HuH-7 (cell line): ENCODE results near the gene VSTM2L.

Source experiments
- DNase-seq: peaks from one replicate; pipeline ENCODE4 v3.0.0; 2011; ENCODE audit warnings: low spot score

VSTM2L gene

DNA sequence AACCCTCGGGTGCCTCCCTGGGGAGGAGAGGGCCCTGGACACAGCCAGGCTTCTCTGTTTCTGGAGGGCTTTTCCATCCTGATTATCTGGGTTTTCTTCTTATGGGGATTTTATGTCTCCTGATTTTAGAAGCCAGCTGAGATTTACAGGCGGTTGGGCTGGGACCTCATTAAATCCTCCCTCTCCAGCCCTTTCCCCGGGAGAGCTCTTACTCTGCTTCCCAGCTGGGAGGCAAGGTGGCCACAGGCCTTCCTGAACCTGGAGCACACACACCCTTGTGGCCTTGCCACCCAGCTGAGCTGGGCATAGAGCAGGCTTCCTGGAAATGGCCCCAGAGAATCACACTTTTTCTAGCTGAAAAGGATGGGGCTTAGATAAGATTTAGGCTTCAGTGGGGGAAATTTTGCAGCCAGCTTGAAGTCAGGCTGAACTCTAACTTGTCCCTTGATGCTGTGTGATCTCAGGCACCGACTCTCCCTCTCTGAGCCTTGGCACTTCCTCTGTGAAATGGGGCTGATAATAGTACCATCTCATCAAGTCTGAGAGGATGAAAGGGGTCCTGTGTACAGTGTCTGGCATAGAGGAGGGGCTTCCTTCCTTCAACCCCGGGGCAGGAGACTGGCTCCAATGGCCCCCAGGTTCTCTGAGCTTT, 16.6 kb downstream of the VSTM2L start:
- DNase-seq: no peak

DNA sequence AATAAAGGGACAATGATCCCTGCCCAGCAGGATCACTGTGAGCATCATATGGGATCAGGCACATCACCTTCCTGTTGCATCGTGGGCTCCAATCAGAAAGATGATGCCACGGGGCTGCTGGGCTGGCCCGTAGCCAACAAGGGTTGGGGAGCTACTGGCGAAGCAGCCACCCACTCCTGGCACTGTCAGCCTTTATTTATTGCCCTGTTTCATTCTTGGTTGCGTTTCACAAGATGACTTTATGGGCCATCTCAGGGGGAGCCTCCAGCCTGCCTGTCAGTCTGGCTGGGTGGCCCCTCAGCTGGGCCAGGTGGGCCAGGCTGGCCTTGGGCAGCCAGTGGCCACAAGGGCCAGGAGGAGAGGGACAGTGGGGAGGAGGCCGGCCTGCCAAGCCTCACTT, 17.3 kb downstream of the VSTM2L start:
- no peak for DNase-seq

DNA sequence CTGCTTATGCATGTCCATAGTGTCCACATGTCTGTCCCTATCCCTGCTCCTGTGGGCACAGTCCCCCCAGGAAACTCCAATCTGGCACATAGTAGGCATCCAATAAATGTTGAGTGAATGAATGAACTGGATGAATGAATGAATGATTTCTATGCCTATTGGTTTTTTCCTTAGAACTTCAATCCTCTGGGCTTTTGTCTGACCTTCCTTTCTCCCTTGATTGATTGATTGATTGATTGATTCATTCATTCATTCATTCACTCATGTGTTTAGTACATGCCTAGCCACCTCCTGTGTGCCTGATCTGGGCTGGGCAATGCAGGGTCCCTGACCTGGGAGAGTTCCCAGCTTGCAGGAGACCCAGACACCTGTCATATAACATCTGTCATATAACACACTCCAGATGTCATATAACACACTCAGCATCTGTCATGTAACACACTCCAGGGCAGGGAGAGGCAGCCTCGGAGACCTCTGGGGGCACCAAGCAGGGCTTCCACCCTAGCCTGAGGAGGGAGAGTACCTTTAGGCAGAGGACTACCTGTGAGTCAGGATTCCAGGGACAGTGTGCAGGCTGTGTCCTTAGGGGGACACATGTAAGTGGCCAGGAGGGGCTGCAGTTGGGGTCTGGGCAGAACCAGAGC, 17.9 kb downstream of the VSTM2L start:
- no peak for DNase-seq

DNA sequence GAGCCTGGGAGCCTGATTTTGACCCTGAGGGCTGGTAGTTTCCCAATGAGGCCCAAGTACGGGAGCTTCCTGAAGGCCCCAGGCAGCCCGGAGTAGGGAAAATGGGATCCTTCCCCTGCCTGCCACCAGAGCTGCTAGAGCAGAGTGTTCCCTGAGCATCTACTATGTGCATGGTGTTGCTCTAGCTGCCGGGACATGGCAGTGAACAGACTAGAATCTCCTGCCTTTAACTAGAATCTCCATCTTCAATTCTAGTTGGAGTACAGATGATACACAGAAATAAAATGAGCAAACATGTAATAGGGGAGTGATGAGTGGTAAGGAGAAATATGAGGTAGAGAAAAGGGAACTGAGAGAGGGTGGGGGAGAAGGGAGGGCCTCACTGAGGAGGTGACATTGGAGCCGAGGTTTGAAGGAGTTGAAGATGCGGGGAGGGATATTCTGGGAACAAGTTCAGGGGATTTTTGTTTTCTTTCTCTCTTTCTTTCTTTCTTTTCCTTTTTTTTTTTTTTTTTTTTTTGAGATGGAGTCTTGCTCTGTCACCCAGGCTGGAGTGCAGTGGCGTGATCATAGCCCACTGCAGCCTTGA, 18.5 kb downstream of the VSTM2L start:
- no peak for DNase-seq

DNA sequence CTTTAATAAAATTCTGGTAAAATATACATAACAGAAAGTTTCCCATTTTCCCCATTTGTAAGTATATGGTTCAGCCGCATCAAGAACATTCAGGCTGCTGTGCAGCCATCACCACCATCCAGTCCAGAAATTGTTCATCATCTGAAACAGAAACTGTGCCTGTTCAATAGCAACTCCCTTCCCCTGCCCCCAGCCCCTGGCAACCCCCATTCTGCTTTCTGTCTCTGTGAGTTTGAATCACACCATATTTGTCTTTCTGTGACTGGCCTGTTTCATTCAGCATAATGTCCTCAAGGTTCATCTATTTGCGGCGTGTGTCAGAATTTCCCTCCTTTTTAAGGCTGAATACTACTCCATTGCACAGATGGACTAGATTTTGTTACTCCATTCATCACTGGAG, 19.1 kb downstream of the VSTM2L start:
- DNase-seq: no peak

DNA sequence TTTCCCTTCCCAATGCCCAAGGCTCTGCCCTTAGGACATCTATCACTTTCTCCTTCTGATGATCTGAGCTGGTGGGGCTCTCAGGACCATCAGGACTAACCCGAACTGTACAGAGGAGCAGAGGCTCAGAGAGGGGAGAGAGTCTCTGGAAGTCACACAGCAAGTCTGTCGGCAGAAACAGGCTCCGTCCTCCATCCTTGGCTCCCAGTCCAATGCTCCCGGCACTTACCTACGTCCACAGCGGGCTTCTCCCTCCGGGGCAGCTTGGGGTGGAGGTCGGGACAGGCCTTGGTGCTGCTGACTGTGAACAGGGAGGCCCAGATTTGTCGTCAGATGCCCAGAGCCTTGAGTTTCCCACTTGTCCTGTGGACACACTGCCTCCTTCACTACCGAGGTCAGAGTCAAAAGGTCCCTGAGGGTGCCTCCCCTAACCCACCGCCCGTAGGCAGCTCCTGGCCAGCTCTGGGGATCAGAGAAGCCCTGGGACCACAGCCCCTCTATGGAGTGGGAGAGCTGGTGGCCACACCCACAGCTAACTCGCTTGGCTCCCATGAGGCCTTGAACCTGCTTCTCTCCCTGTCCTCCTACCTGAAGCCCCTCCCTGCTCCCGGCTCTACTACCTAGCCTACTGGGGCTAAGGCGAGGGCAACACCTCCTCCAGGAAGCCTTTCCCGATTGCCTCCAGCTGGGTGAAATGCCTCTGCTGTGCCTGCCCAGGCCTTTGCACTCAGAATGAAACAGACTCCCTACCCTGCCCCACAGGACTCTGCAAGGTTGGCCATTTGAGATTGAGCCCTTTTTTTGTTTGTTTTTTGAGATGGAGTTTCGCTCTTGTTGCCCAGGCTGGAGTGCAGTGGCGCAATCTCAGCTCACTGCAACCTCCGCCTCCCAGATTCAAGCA, 22.6 kb downstream of the VSTM2L start:
- DNase-seq: no peak

DNA sequence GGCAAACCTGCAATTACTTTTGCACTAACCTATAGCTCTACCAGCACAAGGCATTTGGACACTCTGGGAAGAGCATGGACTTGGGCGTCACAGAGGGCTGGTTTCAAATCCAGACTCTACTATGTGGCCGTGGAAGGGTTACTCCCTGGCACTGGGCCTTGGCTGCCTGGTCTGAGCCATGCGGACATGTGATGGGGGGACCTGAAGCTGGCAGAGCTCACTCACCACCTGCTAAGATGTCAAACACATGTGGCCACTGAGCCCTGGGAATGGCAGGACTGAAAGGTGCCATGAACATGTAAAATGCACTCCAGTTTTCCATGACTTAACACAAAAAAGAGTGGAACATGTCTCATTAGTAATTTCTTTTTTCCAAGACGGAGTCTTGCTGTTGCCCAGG, 23.7 kb downstream of the VSTM2L start:
- DNase-seq: no peak

DNA sequence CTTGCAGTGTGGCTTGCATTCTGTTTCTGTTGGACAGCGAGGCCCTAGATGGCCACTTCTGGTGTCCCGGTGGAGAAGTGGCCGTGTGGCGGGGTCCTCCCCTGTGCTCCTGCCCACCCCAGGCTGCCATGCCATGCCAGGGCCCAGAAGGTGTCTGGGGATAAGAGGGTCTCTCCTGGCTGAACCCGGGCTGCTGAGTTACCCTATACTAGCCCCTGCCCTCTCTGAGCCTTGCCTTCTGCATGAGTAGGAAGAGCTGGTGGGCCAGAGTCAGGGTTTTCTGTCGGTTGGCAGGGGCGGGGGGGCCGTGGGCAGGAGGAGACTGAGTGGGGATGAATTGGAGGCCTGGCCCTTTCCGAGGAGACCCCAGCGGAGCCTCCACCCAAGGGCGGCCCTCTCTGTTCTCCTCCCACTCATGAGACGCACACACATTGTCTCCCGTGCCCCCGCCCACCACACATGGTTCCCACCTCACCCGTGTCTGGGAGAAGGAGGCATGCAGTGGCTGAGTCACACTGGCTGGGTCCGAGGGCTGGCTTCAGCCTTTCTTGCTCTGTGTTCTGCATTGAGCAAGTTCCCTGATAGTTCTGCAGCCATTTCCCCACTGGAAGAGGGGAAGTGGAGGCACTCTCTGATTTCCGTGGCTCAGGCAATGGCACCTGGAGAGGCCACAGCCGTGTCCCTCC, 24.6 kb downstream of the VSTM2L start:
- DNase-seq: no peak

DNA sequence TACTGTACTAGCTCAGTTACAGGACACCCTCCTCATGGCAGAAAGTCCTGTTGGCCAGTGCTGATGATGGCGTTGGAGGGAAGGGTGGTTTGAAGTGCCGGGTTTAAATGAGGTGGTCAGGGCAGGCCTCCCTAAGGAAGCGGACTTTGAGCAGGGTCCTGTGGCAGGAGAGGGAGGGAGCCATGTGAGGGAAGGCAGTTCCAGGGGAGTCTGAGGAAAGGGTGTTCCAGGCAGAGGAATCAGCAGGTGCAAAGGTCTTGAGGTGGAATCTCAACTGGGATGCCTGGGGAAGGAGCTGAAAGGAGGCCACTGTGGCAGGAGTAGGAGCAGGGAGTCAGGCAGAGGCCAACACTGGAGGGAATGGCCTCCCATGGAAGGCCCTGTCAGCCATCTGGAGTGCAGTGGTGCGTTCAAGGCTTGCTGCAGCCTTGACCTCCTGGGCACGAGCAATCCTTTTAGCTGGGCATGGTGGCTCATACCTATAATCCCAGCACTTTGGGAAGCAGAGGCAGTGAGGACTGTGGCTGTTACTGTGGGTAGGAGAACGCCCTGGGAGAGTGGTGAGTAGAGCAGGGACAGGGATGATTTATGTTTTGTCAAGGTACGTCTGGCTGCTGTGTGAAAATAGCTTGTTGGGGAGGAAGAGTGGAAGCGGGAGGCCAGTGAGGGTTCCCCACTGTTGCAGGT, 26.2 kb downstream of the VSTM2L start:
- no peak for DNase-seq

DNA sequence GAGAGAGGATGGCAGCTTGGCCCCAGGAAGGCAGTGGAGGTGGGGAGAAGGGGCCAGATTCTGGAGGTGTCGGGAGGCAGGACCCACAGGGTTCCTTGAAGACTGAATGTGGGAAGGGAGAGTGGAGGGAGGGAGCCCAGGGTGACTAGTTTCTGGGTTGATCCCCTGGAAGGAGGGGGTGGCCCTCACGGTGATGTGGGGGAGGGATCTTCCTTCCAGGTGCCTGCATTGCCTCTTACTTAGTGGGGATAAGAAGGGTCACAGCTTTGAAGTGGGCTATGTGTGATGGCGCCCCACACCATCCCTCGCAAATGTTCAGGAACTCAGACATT, 26.7 kb downstream of the VSTM2L start:
- DNase-seq: no peak

DNA sequence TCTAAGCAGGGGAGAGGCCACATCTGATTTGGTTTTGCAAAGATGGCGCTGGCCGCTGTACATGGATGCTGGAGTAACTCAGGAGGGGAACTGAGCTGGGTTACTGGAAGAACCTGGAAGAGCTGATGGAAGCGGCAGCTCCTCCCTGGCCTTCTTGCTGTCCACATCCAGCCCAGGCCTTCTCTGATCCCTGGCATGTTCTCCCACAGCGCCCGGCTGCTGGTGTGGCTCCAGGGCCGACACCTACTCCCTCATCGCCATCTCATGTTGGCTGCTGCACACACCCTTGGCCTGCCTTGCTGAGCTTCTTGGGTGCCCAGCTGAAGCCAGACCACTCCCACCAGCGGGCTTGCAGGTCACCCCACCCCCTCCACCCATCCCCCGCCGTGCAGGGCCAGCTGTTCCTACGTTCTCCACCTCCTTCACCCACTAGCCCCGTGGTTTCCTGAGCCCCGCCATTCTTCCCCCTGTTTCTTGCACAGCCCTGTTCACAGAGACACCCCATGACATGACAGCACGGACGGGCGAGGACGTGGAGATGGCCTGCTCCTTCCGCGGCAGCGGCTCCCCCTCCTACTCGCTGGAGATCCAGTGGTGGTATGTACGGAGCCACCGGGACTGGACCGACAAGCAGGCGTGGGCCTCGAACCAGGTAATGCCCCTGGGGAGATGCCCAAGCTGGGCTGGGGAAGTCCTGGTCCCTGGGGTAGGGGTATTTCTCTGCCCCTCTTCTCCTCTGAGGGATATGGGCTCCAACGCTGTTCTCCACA, 28.4 kb downstream of the VSTM2L start:
- DNase-seq: no peak

DNA sequence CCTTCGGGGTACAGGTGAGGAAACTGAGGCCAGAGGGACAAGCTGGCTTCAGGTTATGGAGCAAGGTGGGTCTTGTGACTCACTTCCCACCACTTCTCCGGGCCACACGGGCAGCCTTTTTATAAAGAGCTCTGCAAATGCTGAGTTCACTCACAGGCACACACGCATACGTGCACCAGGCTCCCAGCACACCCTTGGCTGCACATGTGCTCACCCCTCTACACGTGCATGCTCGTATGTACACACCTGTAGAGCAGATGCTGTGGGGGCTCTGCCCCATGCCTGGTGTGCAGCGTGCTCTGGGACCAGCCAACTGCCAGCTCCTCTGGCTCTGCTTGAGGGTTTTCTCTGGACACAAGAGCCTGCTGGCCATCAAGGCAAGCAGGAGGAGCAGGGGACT, 29.1 kb downstream of the VSTM2L start:
- no peak for DNase-seq

DNA sequence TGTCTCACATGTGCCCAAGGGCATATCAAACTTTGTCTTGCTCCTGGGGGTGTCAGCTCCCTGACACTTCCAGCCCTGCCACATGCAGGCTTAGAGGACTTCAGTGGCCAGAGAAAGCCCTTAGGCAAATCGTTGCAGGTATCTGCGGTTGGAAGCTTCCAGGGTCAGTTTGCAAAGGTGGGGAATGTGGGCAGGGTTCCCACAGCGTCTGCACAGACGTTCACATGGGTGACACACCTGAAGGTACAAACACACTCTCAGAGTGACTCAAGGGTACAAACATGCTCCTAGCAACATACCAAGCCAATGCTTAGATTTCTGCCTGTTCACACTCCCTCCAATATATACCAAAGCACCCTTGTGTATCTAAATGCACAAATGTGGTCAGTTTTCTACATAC, 30.0 kb downstream of the VSTM2L start:
- DNase-seq: no peak

DNA sequence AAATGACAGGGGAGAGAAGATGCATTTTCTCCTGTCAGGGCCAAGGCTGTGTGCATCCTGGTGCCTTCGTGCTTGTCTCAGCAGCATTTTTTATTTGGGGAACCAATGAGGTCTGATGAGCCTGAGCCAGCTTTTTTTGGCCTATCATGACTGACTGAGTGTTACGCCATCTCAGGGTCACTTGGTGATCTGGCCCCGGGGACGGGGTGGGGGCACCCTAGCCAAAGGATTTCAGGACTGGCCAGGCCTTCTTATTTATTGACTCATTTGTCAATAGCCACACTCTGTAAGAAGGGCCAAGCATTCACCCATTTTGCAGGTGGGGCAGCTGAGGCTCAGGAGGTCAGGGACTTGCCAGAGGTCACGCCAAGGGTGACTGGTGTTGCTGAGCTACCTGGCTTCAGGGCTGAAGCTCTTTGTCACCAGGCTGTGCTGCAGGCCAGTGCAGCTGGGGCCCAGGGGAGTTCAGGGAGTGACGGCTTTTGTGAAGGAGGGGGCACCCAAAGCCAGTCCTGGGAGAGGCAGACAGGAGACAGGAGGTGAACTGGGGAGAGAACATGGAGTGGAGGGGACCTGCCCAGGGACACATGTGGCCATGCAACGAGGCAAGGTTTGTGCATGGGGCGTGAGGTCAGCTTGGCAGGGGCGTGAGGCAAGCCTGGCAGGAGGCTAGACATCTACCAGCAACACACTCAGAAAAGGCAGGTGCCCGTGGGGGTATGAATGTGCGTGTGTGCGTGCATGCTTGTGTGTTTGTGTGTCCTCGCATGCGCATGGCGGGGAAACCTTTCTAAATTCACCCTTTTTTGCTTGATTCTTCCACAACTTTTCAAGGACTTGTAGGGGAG, 31.1 kb downstream of the VSTM2L start:
- no peak for DNase-seq

DNA sequence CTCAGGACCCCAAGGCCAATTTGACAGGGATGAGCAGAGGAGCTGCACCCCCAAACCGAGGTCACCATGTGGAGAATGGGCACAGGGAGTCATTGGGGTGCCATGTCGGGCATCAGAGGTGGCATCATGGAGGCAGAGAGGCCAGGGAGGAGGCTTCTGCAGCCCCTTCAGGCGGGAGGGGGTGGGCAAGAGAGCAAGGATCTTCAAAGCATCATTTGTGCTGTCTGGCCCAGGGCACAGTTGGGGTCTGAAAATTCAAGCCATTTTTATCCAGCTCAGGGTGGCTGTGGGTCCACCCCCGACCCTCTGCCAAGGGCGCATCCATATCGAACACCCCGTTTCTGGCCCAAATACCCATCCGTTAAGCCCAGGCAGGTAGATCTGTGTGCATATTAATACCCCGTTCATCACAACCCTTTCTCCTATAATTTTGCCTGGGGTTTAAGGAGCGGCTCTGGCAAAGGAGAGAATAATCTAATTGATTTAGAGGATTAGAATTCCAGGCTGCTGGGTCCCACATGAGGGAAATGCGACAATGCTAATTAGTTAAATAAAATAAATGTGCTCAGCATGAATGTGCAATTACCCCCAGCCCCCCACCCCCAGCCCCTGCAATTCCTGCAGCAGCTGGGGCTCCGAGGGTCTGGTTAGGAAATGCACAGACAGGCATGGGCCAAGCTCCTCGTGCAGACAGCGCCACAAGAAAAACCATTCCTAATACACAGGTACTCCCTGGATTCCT, 31.9 kb downstream of the VSTM2L start:
- DNase-seq: no peak

DNA sequence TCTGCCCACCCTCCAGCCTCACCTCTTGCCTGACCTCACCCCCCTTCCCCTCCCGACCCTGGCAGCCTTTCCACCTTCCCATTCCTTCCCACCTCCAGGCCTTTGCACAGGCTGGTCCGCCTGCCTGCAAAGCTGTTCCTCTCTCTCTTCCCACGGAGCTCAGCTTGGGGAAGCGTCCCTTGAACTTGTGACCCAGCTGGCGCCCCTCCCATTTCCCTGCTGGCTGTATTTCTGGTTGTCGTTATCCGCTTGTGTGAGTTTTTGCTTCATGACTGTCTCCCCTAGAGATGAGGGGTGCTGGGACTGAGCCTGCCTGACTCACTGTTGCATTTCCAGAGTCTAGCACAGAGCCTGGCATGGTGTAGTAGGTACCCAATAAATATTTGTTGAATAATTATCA, 32.5 kb downstream of the VSTM2L start:
- DNase-seq: no peak

DNA sequence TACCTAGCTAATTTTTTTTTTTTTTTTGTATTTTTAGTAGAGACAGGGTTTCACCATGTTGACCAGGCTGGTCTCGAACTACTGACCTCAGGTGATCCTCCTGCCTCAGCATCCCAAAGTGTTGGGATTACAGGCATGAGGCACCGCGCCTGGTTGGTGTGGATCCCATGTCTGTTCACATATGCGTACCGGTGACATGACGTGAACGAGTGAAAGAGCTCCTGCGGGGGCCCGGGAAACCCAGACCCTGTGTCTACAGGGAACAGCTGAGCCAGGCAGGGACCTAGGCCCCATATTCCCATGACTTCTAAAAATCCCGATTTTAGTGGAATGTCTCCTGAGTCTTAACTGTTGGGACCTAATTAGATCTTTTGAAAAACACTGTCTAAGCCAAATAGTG, 33.1 kb downstream of the VSTM2L start:
- DNase-seq: no peak

DNA sequence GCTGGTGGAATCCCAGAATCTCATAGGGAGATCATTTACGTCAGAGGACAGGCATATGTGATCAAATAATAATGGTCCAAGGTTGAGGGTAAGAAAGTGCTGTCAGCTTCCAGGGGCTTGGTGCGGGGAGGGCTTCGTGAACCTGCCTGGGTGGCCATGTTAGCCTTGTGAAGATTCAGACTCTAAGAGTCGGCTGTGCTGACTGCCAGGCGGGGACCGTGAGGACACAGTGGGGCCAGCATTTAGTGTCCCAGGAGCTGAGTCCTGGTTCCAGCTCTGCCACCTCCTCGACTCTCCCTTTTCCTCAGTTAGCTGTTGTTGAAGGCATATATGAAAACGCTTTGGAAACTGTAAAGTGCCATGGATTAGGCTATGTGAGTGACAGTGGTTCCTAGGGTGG, 33.5 kb downstream of the VSTM2L start:
- DNase-seq: no peak

DNA sequence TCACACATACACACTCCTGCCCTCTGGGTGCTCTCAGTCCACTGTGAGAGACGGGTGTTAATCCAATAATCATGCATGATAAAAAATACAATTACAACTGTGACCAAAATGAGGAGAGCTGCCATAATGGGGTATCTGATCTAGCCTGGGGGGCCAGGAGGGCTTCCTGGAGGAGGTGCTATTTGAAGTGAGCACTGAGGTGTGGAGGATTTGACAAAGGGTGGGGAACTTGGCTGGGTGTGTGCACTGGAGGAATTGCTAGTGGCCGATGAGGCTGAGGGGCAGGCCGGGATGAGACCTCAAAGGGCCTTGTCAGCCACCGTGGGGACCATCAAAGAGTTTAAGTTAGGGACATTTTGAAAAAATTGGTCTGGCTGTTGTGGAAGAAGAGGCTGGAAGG, 34.8 kb downstream of the VSTM2L start:
- DNase-seq: no peak
